Aorta (tissue), 5 donors: Measurements from ENCODE around the gene ZNF8. TPM values are rescaled to one million over a fixed set of nuclear protein-coding genes. Genes with fewer than 3 reads are reported as not detected.
"Not testable (repeated sequence)": the region's sequence is repeated elsewhere in the genome, so short reads cannot be mapped to it uniquely, and the experiment has no call there.

Experiments
- ATAC-seq: fragments of 200-7000 bp; cut with Tn5 transposase; one replicate; pipeline ENCODE4 v1.9.1; 2022; ENCODE audit warnings: moderate library complexity; ENCODE audit not compliant: low FRiP score
- DNase-seq, 2 donors: peaks; one replicate each; pipeline ENCODE4 v3.0.0-alpha.2; 2020
- H3K27ac ChIP-seq, 2 donors: one replicate each; pipeline ENCODE4 v1.5.1; 2013; ENCODE audit warnings: low read length in 2 of 2, mild to moderate bottlenecking in 2 of 2, moderate library complexity in 2 of 2, control low read depth in 1 of 2, inconsistent platforms in 1 of 2, low read depth in 1 of 2
- H3K27me3 ChIP-seq, 2 donors: one replicate each; pipeline ENCODE4 v1.6.1; 2013; ENCODE audit warnings: control low read depth in 1 of 2, low read length in 1 of 2, mild to moderate bottlenecking in 1 of 2, moderate library complexity in 1 of 2; ENCODE audit not compliant: insufficient read depth in 2 of 2, control insufficient read depth in 1 of 2
- H3K36me3 ChIP-seq, 2 donors: one replicate each; pipeline ENCODE4 v1.6.1; 2013; ENCODE audit warnings: control low read depth in 1 of 2, low read length in 1 of 2, mild to moderate bottlenecking in 1 of 2; ENCODE audit not compliant: insufficient read depth in 2 of 2, control insufficient read depth in 1 of 2
- H3K4me1 ChIP-seq, 2 donors: one replicate each; pipeline ENCODE4 v1.6.1; 2013; ENCODE audit warnings: low read length in 2 of 2, control low read depth in 1 of 2, mild to moderate bottlenecking in 1 of 2, moderate library complexity in 1 of 2; ENCODE audit not compliant: insufficient read depth in 2 of 2, control insufficient read depth in 1 of 2
- H3K4me3 ChIP-seq, 2 donors: one replicate each; pipeline ENCODE4 v1.5.1; 2013; ENCODE audit warnings: low read length in 2 of 2, control low read depth in 1 of 2, mild to moderate bottlenecking in 1 of 2
- H3K9me3 ChIP-seq: one replicate; pipeline ENCODE4 v1.6.1; 2013; ENCODE audit warnings: mild to moderate bottlenecking, low read length; ENCODE audit not compliant: control insufficient read depth
- WGBS, 2 donors: extraction: QIAGEN DNeasy Blood & Tissue Kit; methylation state at CpG; one replicate each; pipeline ENCODE4 v1.1.7; 2013; 5-methylcytosine and 5-hydroxymethylcytosine counted together
- intact Hi-C, 2 donors: fragments of 100-400 bp; cut with DNase I; formaldehyde crosslinking; loops; one replicate each; pipeline versions ENCODE4 v1.14.2 to v1.15.0; 2022
- microRNA-seq, 2 donors: library from miRNA; unstranded; fragments of <30 nt; microRNA quantifications; one replicate each; pipeline ENCODE4 v1.2.0, GENCODE V29; 2020
- polyA plus RNA-seq, 2 donors: library from polyadenylated mRNA; stranded (reverse); fragments of 200-250 nt; gene quantifications; one replicate each; pipeline ENCODE4 v1.2.3, GENCODE V29; 2013
- total RNA-seq, 2 donors: library from RNA; stranded (reverse); fragmentation: NEBNext Ultra II Directional; extraction: Animal tissue kit (Norgen Biotek cat#: 25700); gene quantifications; one replicate each; pipeline ENCODE4 v1.2.1, GENCODE V29; 2021
- donor health status: healthy with polysubstance abuse.
- donor health status: Bipolar disorder and iron deficiency.
- donor health status: DM: no; HTN: no; CAD: no.
- donor health status: DM: no; HTN: no; CAD: no.
- donor health status: DM: yes; HTN: yes; CAD: no.

The ZNF8 gene
- total and polyA plus RNA-seq, 4 donors, result 0.38 to 7.8 (median 3.9) TPM

DNA sequence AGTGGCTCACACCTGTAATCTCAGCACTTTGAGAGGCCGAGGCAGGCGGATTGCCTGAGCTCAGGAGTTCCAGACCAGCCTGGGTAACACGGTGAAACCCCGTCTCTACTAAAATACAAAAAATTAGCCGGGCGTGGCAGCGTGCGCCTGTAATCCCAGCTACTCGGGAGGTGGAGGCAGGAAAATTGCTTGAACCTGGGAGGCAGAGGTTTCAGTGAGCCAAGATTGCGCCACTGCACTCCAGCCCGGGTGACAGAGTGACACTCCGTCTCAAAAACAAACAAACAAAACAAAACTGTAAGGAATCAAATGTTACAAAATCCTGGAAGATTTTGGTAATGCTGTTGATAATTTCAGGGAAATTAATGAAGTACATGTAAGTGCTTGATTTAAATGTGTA lies 69.3 kb downstream of the ZNF8 start:
- H3K36me3 ChIP-seq, H3K27me3 ChIP-seq, H3K4me1 ChIP-seq, H3K27ac ChIP-seq, ATAC-seq, intact Hi-C loops, H3K9me3 ChIP-seq: not testable (repeated sequence)
- peak overlapping the region in 1 of 2 donors; percentile 48 for H3K4me3 ChIP-seq
- peak in 1 of 2 donors; percentile 22 for DNase-seq
- 19 to 29% methylated on average over 12 of the region's 12 CpGs for WGBS, 2 donors

DNA sequence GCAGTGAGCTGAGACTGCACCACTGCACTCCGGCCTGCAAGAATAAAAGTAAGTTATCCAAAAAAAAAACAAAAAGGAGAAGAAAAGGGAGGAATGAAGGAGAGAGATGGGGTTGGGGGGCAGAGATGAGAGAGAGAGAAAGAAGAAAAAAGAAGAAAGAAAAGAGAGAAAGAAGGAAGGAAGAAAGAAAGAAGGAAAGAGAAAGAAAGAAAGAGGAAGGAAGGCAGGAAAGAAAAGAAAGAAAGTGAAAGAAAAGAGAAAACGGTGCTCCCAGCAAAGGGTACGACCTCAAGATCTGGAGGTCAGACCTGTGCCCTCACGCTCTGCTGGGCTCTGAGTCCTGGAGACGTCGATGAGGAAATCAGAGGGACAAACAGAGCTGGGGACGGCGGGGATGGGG lies 70.8 kb downstream of the ZNF8 start:
- DNase-seq (peak in 1 of 2 donors; percentile 2), ATAC-seq (no peak)
- Histone ChIP-seq H3K36me3 (no peaks in the 10 kb centered on the region), H3K4me1 (no peaks in the 10 kb centered on the region), H3K4me3 (no peak overlapping the region), H3K27me3 (no peaks in the 10 kb centered on the region), H3K9me3 (no peaks in the 10 kb centered on the region), H3K27ac (no peak overlapping the region)
- 38 to 57% methylated on average over 8 of the region's 8 CpGs for WGBS, 2 donors
- intact Hi-C loops, result no loop called here

DNA sequence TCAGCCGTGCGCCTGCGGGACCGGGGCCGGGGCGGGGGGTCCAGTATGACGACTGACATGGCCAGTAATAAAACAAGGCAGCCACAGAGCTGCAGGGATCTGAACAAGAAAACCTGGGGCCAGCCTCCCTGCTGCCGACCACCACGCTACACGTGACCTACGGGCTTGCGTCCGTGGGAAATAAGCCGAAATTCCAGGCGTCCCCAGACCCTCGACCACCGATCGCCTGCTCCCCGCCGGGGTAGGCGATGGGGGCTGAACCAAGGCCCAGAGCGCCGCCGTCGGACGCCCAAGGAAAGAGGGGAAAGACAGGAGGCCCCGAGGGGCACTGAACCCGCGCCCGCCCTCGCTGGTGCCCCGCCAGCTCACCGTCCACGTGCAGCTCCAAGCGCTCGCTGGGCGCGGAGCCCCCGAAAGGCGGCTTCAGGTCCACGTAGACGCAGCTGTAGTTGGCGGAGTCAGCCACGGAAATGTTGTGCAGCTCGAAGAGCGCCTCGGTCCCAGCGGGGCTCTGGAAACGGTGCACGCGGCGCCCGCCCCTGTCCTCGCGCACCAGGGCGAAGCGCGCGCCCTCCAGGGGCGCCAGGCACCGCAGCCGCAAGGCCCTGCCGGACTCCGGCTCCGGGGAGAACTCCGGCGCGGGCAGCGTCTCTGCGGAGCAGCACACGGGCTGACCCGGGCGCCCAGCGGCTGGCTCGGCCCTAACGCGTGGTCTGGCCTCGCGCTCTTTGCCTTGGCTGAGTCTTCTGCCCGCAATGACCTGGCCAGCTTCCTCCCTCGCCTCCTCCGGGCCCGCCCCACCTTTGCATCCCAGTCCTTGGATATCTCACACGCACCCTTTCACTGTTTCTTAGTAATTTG lies 71.5 kb downstream of the ZNF8 start:
- no peak overlapping the region for H3K27ac ChIP-seq
- H3K36me3 ChIP-seq, result no peaks in the 10 kb centered on the region
- ATAC-seq (no peak), DNase-seq (peak; percentile 30 to 74)
- no peak overlapping the region for H3K4me3 ChIP-seq
- no peaks in the 10 kb centered on the region for H3K9me3 ChIP-seq
- H3K27me3 ChIP-seq, result no peaks in the 10 kb centered on the region
- no peaks in the 10 kb centered on the region for H3K4me1 ChIP-seq
- intact Hi-C loops, result no loop called here
- 10 to 24% methylated on average over 82 to 84 of the region's 84 CpGs for WGBS, 2 donors

DNA sequence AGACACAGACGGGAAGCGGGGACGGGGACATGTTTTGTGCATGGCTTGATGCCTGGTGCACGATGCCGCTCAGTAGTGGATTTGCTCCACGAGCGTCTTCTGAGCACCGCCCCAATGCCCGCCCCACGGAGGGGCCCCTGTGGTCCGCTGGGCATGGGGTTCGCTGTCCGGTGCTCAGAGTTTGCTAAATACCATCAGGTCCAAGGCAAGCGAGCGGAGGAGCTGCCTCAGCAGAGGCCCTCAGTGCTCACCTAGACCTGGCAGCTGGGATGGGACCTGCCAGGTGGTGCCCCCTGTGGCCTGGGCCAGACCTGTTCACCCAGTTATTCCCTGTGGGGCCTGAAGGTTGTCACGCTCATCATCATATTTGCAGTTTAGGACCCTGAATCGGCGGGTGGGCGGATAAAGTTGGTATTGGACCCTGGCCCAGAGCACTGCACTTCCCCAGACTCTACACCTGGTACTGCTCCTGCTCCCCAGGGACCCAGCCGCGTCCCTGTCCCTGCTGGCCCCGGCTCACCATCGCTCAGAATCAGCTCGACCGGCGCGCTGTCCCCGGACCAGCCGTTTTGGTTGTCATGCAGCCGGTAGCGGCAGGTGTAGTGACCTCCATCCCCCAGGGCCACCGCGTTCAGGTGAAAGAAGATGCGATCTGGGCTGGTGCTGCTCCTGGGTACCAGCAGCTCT lies 72.3 kb downstream of the ZNF8 start:
- Histone ChIP-seq H3K36me3 (no peaks in the 10 kb centered on the region), H3K27me3 (no peaks in the 10 kb centered on the region), H3K9me3 (no peaks in the 10 kb centered on the region), H3K27ac (no peak overlapping the region), H3K4me3 (no peak overlapping the region), H3K4me1 (no peaks in the 10 kb centered on the region)
- WGBS, 2 donors, result 54 to 74% methylated on average over 34 of the region's 34 CpGs
- DNase-seq (peak in 1 of 2 donors; percentile 69), ATAC-seq (no peak)
- intact Hi-C loops, result no loop called here

DNA sequence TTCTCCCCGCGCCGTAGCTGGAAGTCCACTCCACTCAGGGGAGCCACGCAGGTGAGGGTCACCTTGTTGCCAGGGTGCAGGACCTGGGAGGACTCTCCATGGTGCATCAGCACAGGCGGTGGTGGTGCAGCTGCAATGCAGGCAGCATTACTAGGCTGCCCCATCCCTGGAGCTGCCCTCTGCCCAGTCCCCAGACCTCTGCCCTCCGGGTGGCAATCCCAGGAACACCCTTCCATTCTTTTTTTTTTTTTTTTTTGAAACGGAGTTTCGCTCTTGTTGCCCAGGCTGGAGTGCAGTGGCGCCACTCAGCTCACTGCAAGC lies 72.8 kb downstream of the ZNF8 start:
- no peaks in the 10 kb centered on the region for H3K4me1 ChIP-seq
- no peaks in the 10 kb centered on the region for H3K36me3 ChIP-seq
- ATAC-seq (no peak), DNase-seq (peak in 1 of 2 donors; percentile 29)
- intact Hi-C loops, result no loop called here
- no peak overlapping the region for H3K4me3 ChIP-seq
- H3K27ac ChIP-seq, result no peak overlapping the region
- no peaks in the 10 kb centered on the region for H3K27me3 ChIP-seq
- H3K9me3 ChIP-seq, result no peaks in the 10 kb centered on the region
- 82 to 91% methylated on average over 7 to 9 of the region's 9 CpGs for WGBS, 2 donors

DNA sequence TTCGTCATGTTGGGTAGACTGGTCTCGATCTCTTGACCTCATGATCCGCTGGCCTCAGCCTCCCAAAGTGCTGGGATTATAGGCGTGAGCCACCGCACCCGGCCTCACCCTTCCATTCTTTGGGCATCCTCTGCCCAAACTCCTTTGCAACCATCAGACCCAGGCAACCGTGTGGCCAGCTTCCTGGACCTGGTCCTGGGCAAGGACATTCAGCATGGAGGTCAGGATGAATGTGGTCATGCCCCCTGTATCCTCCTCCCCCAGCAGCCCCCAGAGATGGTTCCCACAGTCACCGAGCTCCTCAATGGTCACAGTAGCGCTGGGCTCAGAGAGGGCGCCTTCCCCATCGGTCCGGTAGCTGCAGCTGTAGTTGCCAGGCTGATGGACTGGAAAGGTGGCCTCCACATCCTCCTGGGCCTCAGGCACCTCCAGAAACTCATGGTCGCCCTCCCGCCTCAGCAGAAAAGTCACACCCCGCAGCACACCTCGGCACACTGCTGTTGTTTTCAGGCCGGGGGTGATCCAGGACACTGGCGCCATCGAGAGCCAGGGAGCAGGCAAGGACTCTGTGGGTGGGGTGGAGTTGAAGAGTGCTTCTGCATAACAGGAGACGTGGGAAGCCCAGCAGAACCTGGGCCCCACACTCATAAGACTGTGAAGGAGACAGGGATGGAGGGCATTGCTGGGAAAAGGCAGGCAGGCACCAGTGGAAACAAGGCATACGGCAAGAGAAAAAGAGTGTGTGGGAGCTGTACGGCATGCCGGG lies 73.4 kb downstream of the ZNF8 start:
- H3K27me3 ChIP-seq, result no peaks in the 10 kb centered on the region
- no peaks in the 10 kb centered on the region for H3K36me3 ChIP-seq
- intact Hi-C loops, result no loop called here
- DNase-seq (peak; percentile 35 to 63), ATAC-seq (no peak)
- no peaks in the 10 kb centered on the region for H3K4me1 ChIP-seq
- no peaks in the 10 kb centered on the region for H3K9me3 ChIP-seq
- no peak overlapping the region for H3K27ac ChIP-seq
- WGBS, 2 donors, result 85% methylated on average over 23 of the region's 23 CpGs
- H3K4me3 ChIP-seq, result no peak overlapping the region

Small RNAs within 50 kb of the gene (microRNA-seq; reads per million reads assigned to microRNA genes)
- gene MIR6806, result 0 reads per million in 2 donors

Other genes starting within 250 kb of the ZNF8 start
- not detected for gene ZSCAN1, start 244.9 kb upstream of the ZNF8 start, total RNA-seq
- under 1 TPM in 1 of 2 donors, not detected in 1; 0.23 TPM for gene ZSCAN1, start 244.9 kb upstream of the ZNF8 start, polyA plus RNA-seq
- 1 to 10 TPM; 3.4 to 6.6 TPM for gene ZNF135, start 219.7 kb upstream of the ZNF8 start, total RNA-seq
- gene ZNF135, start 219.7 kb upstream of the ZNF8 start, polyA plus RNA-seq, result 10 to 100 TPM in 1 of 2 donors, 1 to 10 TPM in 1; 2.1 to 12.8 TPM
- 10 to 100 TPM; 58.6 to 62.7 TPM for gene ZSCAN18, start 180.7 kb upstream of the ZNF8 start, total RNA-seq
- 100 to 1,000 TPM in 1 of 2 donors, 10 to 100 TPM in 1; 24.0 to 104 TPM for gene ZSCAN18, start 180.7 kb upstream of the ZNF8 start, polyA plus RNA-seq
- gene ZNF329, start 128.2 kb upstream of the ZNF8 start, total RNA-seq, result 10 to 100 TPM in 1 of 2 donors, 1 to 10 TPM in 1; 9.4 to 10.6 TPM
- 1 to 10 TPM; 4.1 to 5.5 TPM for gene ZNF329, start 128.2 kb upstream of the ZNF8 start, polyA plus RNA-seq
- gene ZNF274, start 95.9 kb upstream of the ZNF8 start, total RNA-seq, result 10 to 100 TPM; 25.5 to 26.0 TPM
- 10 to 100 TPM in 1 of 2 donors, 1 to 10 TPM in 1; 4.1 to 14.6 TPM for gene ZNF274, start 95.9 kb upstream of the ZNF8 start, polyA plus RNA-seq
- 10 to 100 TPM; 16.5 to 26.2 TPM for gene ZNF544, start 50.0 kb upstream of the ZNF8 start, total RNA-seq
- 10 to 100 TPM; 11.2 to 15.4 TPM for gene ZNF544, start 50.0 kb upstream of the ZNF8 start, polyA plus RNA-seq
- gene ERVK3-1, start 26.4 kb downstream of the ZNF8 start, total RNA-seq, result 10 to 100 TPM; 33.6 to 34.3 TPM
- 10 to 100 TPM; 26.4 to 48.1 TPM for gene ERVK3-1, start 26.4 kb downstream of the ZNF8 start, polyA plus RNA-seq
- gene ZSCAN22, start 48.0 kb downstream of the ZNF8 start, total RNA-seq, result 1 to 10 TPM; 2.2 to 3.1 TPM
- gene ZSCAN22, start 48.0 kb downstream of the ZNF8 start, polyA plus RNA-seq, result under 1 TPM; 0.25 to 0.43 TPM
- gene A1BG, start 74.5 kb downstream of the ZNF8 start, total RNA-seq, result 10 to 100 TPM in 1 of 2 donors, 1 to 10 TPM in 1; 9.7 to 11.3 TPM
- gene A1BG, start 74.5 kb downstream of the ZNF8 start, polyA plus RNA-seq, result 10 to 100 TPM; 21.5 to 81.6 TPM
- under 1 TPM; 0.32 to 0.87 TPM for gene ZNF497, start 83.8 kb downstream of the ZNF8 start, total RNA-seq
- gene ZNF497, start 83.8 kb downstream of the ZNF8 start, polyA plus RNA-seq, result under 1 TPM in 1 of 2 donors, not detected in 1; 0.79 TPM
- 1 to 10 TPM in 1 of 2 donors, under 1 TPM in 1; 0.65 to 1.8 TPM for gene ZNF837, start 102.1 kb downstream of the ZNF8 start, total RNA-seq
- 1 to 10 TPM in 1 of 2 donors, under 1 TPM in 1; 0.75 to 1.2 TPM for gene ZNF837, start 102.1 kb downstream of the ZNF8 start, polyA plus RNA-seq
- gene RPS5, start 108.3 kb downstream of the ZNF8 start, total RNA-seq, result 100 to 1,000 TPM; 609 to 674 TPM
- 1,000 to 10,000 TPM; 1,453 to 1,636 TPM for gene RPS5, start 108.3 kb downstream of the ZNF8 start, polyA plus RNA-seq
- not detected for gene RNF225, start 116.7 kb downstream of the ZNF8 start, total RNA-seq
- gene RNF225, start 116.7 kb downstream of the ZNF8 start, polyA plus RNA-seq, result not detected
- gene ZNF584, start 129.7 kb downstream of the ZNF8 start, total RNA-seq, result 10 to 100 TPM; 11.8 to 13.4 TPM
- gene ZNF584, start 129.7 kb downstream of the ZNF8 start, polyA plus RNA-seq, result 10 to 100 TPM in 1 of 2 donors, under 1 TPM in 1; 0.75 to 10.3 TPM
- 1 to 10 TPM; 4.5 to 5.4 TPM for gene ZNF132, start 161.2 kb downstream of the ZNF8 start, total RNA-seq
- gene ZNF132, start 161.2 kb downstream of the ZNF8 start, polyA plus RNA-seq, result 1 to 10 TPM in 1 of 2 donors, under 1 TPM in 1; 0.38 to 1.4 TPM
- 1 to 10 TPM; 4.6 to 5.7 TPM for gene ZNF324B, start 172.7 kb downstream of the ZNF8 start, total RNA-seq
- gene ZNF324B, start 172.7 kb downstream of the ZNF8 start, polyA plus RNA-seq, result 1 to 10 TPM; 1.5 to 2.3 TPM
- gene ZNF324, start 188.1 kb downstream of the ZNF8 start, total RNA-seq, result 10 to 100 TPM; 10.8 to 14.1 TPM
- gene ZNF324, start 188.1 kb downstream of the ZNF8 start, polyA plus RNA-seq, result 1 to 10 TPM; 2.3 to 4.6 TPM
- 1 to 10 TPM; 6.4 to 9.9 TPM for gene ZNF446, start 197.4 kb downstream of the ZNF8 start, total RNA-seq
- gene ZNF446, start 197.4 kb downstream of the ZNF8 start, polyA plus RNA-seq, result 10 to 100 TPM; 10.4 to 26.1 TPM
- 1 to 10 TPM; 8.1 to 9.8 TPM for gene SLC27A5, start 233.0 kb downstream of the ZNF8 start, total RNA-seq
- 10 to 100 TPM; 12.5 to 24.6 TPM for gene SLC27A5, start 233.0 kb downstream of the ZNF8 start, polyA plus RNA-seq
- gene ZBTB45, start 240.9 kb downstream of the ZNF8 start, total RNA-seq, result 10 to 100 TPM; 12.2 to 15.6 TPM
- 1 to 10 TPM; 3.0 to 8.1 TPM for gene ZBTB45, start 240.9 kb downstream of the ZNF8 start, polyA plus RNA-seq